Measurements from ENCODE around the gene CDIPT.

DNA sequence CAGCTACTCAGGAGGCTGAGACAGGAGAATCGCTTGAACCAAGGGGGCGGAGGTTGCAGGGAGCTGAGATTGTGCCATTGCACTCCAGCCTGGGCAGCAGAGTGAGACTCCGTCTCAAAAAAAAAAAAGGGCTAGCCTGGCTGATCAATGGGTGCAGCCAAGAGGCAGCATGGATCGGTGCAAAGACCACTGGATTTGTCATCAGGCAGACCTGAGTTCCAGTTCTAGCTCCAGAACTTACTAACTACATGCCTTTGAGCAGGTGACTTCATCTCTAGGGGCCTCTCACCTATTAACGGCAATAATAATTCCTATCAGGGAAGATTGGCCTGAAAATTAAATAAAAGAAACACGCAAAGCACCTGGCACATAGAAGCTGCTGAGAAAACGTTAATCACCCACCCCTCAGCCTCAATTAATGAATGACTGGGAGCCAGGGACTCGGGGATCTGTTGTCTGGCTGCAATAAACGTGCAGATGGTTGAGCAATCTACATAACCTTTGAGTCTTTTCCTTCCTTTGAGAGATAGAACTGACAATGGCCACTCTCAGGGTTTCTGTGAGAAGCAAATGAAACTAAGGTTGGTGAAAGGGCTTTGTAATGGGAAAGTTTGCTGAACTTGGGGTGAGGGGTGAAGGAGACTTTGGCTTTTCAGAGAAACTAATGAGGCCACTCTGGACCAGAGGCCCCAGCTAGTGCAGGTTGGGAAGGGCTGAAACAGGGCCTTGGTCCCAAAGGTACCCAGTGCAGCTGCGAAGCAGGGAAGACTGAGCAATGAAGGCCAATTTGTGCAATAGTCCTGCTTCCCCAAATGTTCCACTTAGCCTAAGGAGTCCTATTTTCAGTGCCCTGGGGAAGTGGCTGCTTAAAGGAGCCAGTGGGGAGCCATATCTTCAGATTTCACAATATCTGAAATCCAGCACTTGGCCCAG, 28.8 kb upstream of the CDIPT start:
- no peak for TF ChIP-seq POLR2A (IDR thresholded peaks at IDR 0.05)
- TF ChIP-seq, protein P1, sequence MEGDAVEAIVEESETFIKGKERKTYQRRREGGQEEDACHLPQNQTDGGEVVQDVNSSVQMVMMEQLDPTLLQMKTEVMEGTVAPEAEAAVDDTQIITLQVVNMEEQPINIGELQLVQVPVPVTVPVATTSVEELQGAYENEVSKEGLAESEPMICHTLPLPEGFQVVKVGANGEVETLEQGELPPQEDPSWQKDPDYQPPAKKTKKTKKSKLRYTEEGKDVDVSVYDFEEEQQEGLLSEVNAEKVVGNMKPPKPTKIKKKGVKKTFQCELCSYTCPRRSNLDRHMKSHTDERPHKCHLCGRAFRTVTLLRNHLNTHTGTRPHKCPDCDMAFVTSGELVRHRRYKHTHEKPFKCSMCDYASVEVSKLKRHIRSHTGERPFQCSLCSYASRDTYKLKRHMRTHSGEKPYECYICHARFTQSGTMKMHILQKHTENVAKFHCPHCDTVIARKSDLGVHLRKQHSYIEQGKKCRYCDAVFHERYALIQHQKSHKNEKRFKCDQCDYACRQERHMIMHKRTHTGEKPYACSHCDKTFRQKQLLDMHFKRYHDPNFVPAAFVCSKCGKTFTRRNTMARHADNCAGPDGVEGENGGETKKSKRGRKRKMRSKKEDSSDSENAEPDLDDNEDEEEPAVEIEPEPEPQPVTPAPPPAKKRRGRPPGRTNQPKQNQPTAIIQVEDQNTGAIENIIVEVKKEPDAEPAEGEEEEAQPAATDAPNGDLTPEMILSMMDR (IDR thresholded peaks at IDR 0.05), result no peak

All from vagina (tissue), 2 donors.